HG02763 (cell line): ENCODE data around the gene MACROD2.

Experiments
- ATAC-seq: cut with Tn5 transposase; IDR thresholded peaks from one replicate; pipeline ENCODE4 v1.9.1; 2021; ENCODE audit warnings: mild to moderate bottlenecking, moderate library complexity; ENCODE audit not compliant: unreplicated experiment

MACROD2 gene

GRCh38 chr20:15445056-15445840, 1449.9 kb downstream of the MACROD2 start:
- ATAC-seq, result no peak

- no peak for ATAC-seq
Observed at GRCh38 chr20:15446373-15446772, 1451.1 kb downstream of the MACROD2 start.

DNA sequence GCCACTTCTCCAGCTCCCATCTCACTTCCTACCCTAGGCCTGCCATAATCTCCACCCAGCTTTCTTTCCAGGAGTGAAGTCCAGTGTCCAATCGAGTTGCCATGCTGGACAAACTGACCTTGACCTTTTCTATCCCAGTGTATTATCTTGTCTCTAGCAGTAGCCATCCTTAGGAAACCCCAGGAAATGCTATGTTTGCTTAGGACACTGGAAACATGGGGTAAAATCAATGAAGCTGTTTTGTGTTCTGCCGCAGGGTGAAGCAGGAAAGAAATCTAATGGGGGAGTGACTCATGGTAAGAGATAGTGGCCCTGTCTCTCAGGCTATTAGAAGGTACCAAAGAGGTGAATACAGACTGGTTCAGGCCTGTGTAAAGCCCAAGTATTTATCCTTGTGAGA, 1452.2 kb downstream of the MACROD2 start:
- ATAC-seq, result no peak

GRCh38 chr20:15449061-15449460, 1453.7 kb downstream of the MACROD2 start:
- no peak for ATAC-seq

DNA sequence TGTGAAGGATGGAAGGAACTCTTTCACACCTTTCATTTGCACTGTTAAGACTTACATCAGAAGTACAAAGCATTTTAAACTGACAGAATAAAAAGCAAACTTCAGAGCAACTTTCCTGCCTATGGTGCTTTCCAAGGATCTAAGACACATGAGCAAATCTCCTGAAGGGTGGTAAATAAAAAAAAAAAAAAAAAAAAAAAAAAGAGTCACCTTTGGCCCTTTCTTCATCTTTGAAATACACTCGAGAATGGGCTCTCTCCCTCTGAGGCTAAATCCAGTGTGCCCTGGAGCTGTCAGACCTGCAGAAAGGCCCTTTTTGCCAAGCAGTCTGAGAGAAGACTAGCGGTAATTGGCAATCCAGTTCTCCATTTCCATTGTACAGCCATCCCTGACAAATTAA, 1455.9 kb downstream of the MACROD2 start:
- ATAC-seq, result no peak

- no peak for ATAC-seq
Observed at GRCh38 chr20:15455279-15455678, 1460.0 kb downstream of the MACROD2 start.

DNA sequence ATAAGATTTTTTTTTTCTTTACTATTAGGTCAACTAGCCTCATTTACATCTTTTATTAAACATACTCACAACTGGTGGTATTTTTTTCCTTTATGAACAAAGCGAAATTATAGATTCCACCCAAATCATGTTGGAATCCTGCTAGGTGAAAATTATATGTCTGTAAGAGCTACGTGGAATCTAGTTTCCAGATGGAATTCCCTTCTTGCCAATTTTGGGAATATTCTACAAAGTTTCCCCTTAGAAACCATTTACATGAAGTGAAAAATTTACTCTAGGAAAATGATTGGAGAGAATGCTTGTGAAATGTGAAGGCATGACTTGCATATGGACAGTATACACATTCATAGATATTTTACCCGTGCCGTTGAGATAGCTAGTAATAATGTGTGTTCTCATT, 1466.6 kb downstream of the MACROD2 start:
- ATAC-seq, result no peak

GRCh38 chr20:15475483-15475882, 1480.2 kb downstream of the MACROD2 start:
- ATAC-seq, result no peak

DNA sequence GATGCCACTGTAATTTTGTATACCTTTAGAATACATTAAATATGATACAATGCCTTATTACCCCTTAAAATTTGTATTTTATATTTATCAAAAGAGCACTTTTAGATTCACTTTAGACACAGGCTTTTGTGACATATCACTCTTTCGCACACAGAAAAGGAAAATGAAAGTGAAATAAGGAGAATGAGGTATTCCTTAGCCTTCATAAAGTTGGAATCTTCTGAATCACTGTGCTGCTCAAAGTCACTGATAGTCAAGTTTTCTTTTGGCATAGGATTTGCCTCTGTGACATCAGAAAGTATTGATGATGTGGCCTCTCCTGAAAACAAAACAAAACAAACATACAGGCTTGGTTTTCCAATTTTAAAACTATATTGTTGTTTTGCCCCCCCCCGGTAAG, 1480.9 kb downstream of the MACROD2 start:
- no peak for ATAC-seq

- ATAC-seq, result no peak
Observed at GRCh38 chr20:15476781-15477180, 1481.5 kb downstream of the MACROD2 start.

DNA sequence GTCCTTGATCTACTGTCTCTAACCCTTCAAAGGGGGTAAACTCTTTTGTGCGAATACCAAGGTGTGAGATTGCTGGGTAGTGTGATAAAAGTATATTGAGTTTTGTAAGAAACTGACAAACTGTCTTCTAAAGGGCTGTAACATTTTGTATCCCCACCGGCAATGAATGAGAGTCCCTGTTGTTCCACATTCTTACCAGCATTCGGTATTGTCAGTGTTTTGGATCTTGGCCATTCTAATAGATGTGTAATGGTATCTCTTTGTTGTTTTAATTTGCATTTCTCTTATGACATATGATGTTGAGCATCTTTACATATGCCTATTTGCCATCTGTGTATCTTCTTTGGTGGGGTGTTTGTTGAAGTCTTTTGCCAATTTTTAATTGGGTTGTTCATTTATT, 1487.2 kb downstream of the MACROD2 start:
- no peak for ATAC-seq

DNA sequence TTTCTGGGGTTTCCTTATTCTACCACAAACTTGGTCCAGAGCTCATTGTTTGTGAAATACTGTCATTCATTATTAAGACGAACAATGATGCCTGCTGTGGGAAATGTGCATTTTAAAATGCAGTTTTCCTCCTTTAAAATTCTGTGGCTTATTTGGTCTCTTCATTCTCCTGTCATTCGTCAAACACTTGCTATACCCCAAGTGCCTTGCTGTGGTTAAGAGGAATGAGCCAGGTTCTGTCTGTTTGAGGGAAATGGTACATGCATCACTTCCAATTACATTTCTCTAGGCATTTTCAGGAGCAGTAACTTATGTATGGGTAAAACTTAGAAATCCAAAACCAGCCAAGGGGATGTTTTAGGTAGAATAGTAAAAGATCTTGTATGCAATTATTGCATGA, 1490.2 kb downstream of the MACROD2 start:
- ATAC-seq, result no peak

DNA sequence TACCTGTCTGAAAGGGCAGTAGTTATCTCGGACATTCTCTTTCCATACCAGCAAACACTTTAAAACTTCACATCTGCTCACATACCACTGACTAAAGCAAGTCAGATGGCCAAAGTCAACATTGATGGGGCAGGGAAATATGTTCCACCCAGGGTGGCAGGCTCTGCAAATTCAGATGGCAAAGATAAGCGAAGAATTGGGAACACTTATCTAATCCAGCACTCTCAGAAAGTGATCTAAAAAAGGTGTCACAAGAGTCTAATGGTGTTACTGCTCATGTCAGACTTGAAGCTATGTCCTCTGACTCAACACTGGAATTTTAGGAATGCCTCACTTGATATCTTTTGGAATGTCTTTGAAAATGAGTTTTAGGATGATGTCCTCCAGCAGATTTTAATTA, 1491.7 kb downstream of the MACROD2 start:
- no peak for ATAC-seq

- ATAC-seq, result no peak
Observed at GRCh38 chr20:15487682-15488081, 1492.4 kb downstream of the MACROD2 start.

DNA sequence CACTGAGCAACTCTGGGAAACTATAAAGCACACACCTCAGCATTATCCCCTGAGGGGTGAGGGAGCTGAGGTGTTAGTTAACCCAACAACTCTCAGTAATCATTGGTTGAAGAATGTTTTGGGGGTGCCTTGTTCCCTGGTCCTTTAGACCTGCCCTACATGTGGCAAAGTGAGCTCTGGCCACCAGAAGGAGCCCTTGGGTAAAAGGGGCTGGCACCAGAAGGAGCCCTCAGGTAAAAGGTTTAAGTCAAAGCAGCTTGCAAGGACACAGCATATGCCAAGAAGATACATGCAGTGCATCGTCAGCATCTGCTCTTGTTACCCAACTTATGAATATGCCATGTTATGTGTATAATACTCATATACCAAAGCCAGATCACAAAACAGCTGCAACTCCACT, 1496.3 kb downstream of the MACROD2 start:
- ATAC-seq, result no peak

- no peak for ATAC-seq
Observed at GRCh38 chr20:15494851-15495250, 1499.5 kb downstream of the MACROD2 start.

- ATAC-seq, result no peak
Observed at GRCh38 chr20:15496501-15497039, 1501.3 kb downstream of the MACROD2 start.

- ATAC-seq, result no peak
Observed at GRCh38 chr20:15498926-15499325, 1503.6 kb downstream of the MACROD2 start.

DNA sequence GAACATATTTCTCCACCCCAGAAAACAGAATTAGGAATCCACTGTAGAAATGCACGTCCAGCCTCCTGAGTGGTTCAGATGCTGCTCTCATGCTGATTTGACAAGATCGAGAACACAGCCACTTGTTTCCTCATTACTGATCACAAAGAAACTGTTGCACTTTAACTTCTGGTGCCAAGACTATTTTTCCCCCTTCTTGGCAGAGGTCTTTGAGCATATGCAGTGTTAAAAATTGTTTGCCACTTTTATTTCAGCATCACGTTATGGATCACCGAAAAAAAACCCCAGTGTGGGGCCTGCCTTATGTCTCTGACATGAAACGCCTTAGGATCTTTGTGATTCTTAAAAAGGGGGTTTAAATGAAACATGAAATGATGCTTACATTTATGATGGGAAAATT, 1511.0 kb downstream of the MACROD2 start:
- no peak for ATAC-seq

- ATAC-seq, result no peak
Observed at GRCh38 chr20:15507151-15507550, 1511.8 kb downstream of the MACROD2 start.

DNA sequence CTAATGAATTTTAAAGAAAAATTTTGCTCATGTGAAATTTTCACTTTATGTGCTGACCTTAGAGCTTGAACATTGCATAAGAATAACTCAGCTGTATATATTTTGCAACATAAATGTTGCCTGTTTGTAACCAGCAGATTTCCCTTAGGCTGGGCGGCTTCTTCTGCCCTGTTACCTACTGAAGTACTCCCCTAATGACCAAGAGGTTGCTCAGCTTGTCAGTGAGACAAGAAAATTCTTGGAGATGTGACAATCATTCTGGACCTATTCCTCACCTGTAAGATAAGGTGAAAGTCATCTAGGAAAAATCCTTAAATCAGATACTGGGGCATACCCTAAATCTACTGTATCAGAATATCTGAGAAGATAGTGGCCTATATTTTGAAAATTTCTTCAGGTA, 1516.2 kb downstream of the MACROD2 start:
- ATAC-seq, result no peak

GRCh38 chr20:15512916-15513315, 1517.6 kb downstream of the MACROD2 start:
- ATAC-seq, result no peak

DNA sequence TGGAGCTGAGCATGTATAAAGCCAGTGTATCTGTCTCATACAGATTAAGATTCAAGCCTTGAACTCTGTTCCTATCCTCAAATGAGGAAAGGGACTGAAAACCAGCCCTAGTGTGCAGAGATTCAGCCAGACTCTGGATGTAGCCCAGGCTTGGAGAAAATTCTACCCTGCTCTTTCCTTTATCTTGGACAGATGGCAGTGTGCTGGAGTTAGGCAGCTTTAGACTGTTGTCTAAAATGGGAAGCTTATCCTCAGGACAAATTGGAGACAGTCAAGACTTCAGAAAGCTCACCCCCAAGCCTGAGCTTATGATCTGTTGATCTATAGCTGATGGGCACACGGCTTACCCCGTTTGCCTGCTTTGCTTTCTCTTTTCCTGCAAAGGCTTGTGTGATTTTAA, 1520.4 kb downstream of the MACROD2 start:
- no peak for ATAC-seq
